Uterus (tissue), 4 donors: ENCODE data around the gene SLC66A3. TPM values are rescaled to one million over a fixed set of nuclear protein-coding genes. Genes with fewer than 3 reads are reported as not detected.

Experiments used
- DNase-seq, 2 donors: peaks; one replicate each; pipeline ENCODE4 v3.0.0-alpha.2; 2019 to 2020
- H3K27ac ChIP-seq, 2 donors: fragments of 200-600 bp; sonication (generic); 1 replicate in 1 of 2; 2 replicates in 1 of 2; pipeline ENCODE4 v1.5.1; 2016 to 2018
- H3K27me3 ChIP-seq, 2 donors: fragments of 200-600 bp; sonication (generic); one replicate each; pipeline ENCODE4 v1.5.1; 2018 to 2019; ENCODE audit warnings: control low read depth in 1 of 2
- H3K36me3 ChIP-seq, 2 donors: fragments of 200-600 bp; sonication (generic); one replicate each; pipeline ENCODE4 v1.5.1; 2019; ENCODE audit warnings: control low read depth in 1 of 2
- H3K4me1 ChIP-seq, 2 donors: fragments of 200-600 bp; sonication (generic); one replicate each; pipeline ENCODE4 v1.5.1; 2018 to 2019; ENCODE audit warnings: control low read depth in 1 of 2
- H3K4me3 ChIP-seq, 2 donors: fragments of 200-600 bp; sonication (generic); 1 replicate in 1 of 2; 2 replicates in 1 of 2; pipeline ENCODE4 v1.5.1; 2018 to 2019; ENCODE audit warnings: mild to moderate bottlenecking in 1 of 2
- H3K9me3 ChIP-seq, 2 donors: fragments of 200-600 bp; sonication (generic); one replicate each; pipeline ENCODE4 v1.5.1; 2019; ENCODE audit warnings: control low read depth in 1 of 2
- POLR2A ChIP-seq, 2 donors: fragments of 450-650 bp; IDR thresholded peaks; one replicate each; pipeline ENCODE4 v1.6.1; 2016; ENCODE audit warnings: antibody characterized with exemption in 2 of 2, mild to moderate bottlenecking in 1 of 2, moderate library complexity in 1 of 2
- intact Hi-C: fragments of 100-400 bp; cut with DNase I; formaldehyde crosslinking; loops from one replicate; pipeline ENCODE4 v1.15.1; 2023; ENCODE audit warnings: low total_unique reads
- total RNA-seq, 4 donors: library from RNA; depleted of rRNA in 3 of 4; stranded (reverse); fragments of >200 nt in 3 of 4; gene quantifications; one replicate each; pipeline versions ENCODE4 v1.1.0 to v1.2.4, GENCODE V29; 2014 to 2023
- TF ChIP-seq, protein P1 (sequence below), 4 experiments: fragments of 200-600 bp in 2 of 4; fragments of 450-650 bp in 2 of 4; sonication (generic) in 2 of 4; IDR thresholded peaks; one replicate each; pipeline ENCODE4 v1.5.1; 2016 to 2019; ENCODE audit warnings: antibody characterized with exemption in 4 of 4, mild to moderate bottlenecking in 2 of 4, moderate library complexity in 1 of 4
- donor health status: DM: yes; HTN: yes; CAD: no.

Gene SLC66A3
- 10 to 100 TPM; 22.2 to 51.7 (median 37.7) TPM for total RNA-seq

- peak; percentile 68 to 90 for TF ChIP-seq POLR2A (IDR thresholded peaks at IDR 0.05)
- TF ChIP-seq, protein P1, sequence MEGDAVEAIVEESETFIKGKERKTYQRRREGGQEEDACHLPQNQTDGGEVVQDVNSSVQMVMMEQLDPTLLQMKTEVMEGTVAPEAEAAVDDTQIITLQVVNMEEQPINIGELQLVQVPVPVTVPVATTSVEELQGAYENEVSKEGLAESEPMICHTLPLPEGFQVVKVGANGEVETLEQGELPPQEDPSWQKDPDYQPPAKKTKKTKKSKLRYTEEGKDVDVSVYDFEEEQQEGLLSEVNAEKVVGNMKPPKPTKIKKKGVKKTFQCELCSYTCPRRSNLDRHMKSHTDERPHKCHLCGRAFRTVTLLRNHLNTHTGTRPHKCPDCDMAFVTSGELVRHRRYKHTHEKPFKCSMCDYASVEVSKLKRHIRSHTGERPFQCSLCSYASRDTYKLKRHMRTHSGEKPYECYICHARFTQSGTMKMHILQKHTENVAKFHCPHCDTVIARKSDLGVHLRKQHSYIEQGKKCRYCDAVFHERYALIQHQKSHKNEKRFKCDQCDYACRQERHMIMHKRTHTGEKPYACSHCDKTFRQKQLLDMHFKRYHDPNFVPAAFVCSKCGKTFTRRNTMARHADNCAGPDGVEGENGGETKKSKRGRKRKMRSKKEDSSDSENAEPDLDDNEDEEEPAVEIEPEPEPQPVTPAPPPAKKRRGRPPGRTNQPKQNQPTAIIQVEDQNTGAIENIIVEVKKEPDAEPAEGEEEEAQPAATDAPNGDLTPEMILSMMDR (IDR thresholded peaks at IDR 0.05): no peak
Observed at GRCh38 chr2:11155381-11156035, at the start of gene SLC66A3. Gene SLC66A3, plus strand, starts transcription at chr2:11155467. Its CDS starts 80 bp downstream, at chr2:11155547.

GRCh38 chr2:11109002-11109401, 46.3 kb upstream of the SLC66A3 start:
- TF ChIP-seq POLR2A (IDR thresholded peaks at IDR 0.05): no peak
- TF ChIP-seq, protein P1 (IDR thresholded peaks at IDR 0.05): no peak
- H3K4me3 ChIP-seq: no peak overlapping the region
- DNase-seq: no peak
- no peaks in the 10 kb centered on the region for H3K36me3 ChIP-seq
- no peaks in the 10 kb centered on the region for H3K4me1 ChIP-seq
- intact Hi-C loops: no loop called here
- H3K27me3 ChIP-seq: no peaks in the 10 kb centered on the region
- no peak overlapping the region for H3K27ac ChIP-seq
- H3K9me3 ChIP-seq: no peaks in the 10 kb centered on the region

More at GRCh38 chr2:11155381-11156035, at the start of gene SLC66A3:
- Histone ChIP-seq H3K36me3 (no peaks in the 10 kb centered on the region), H3K27me3 (no peaks in the 10 kb centered on the region), H3K4me1 (peaks cover 0 to 7% of the 10 kb centered on the region in 2 donors), H3K9me3 (no peaks in the 10 kb centered on the region), H3K27ac (peak within 1 kb of the TSS; percentile 84 to 93), H3K4me3 (peak within 1 kb of the TSS; percentile 72 to 81)
- intact Hi-C loops: loop anchor here (10.0 kb wide), 1 partner anchor 429 kb away; no protein-coding TSS in a partner anchor
- DNase-seq: no peak

- H3K4me3 ChIP-seq: no peak overlapping the region
- H3K9me3 ChIP-seq: no peaks in the 10 kb centered on the region
- H3K36me3 ChIP-seq: no peaks in the 10 kb centered on the region
- intact Hi-C loops: no loop called here
- H3K27me3 ChIP-seq: no peaks in the 10 kb centered on the region
- no peaks in the 10 kb centered on the region for H3K4me1 ChIP-seq
- no peak for TF ChIP-seq POLR2A (IDR thresholded peaks at IDR 0.05)
- TF ChIP-seq, protein P1 (IDR thresholded peaks at IDR 0.05): no peak
- no peak for DNase-seq
- H3K27ac ChIP-seq: no peak overlapping the region
Observed at GRCh38 chr2:11112870-11113428, 42.3 kb upstream of the SLC66A3 start.

GRCh38 chr2:11117776-11118175, 37.5 kb upstream of the SLC66A3 start:
- no peaks in the 10 kb centered on the region for H3K27me3 ChIP-seq
- intact Hi-C loops: no loop called here
- H3K4me3 ChIP-seq: no peak overlapping the region
- DNase-seq: no peak
- no peaks in the 10 kb centered on the region for H3K9me3 ChIP-seq
- no peaks in the 10 kb centered on the region for H3K4me1 ChIP-seq
- no peak overlapping the region for H3K27ac ChIP-seq
- no peaks in the 10 kb centered on the region for H3K36me3 ChIP-seq
- no peak for TF ChIP-seq POLR2A (IDR thresholded peaks at IDR 0.05)
- TF ChIP-seq, protein P1 (IDR thresholded peaks at IDR 0.05): no peak

GRCh38 chr2:11118761-11119160, 36.5 kb upstream of the SLC66A3 start:
- intact Hi-C loops: no loop called here
- Histone ChIP-seq H3K27me3 (no peaks in the 10 kb centered on the region), H3K36me3 (no peaks in the 10 kb centered on the region), H3K4me3 (no peak overlapping the region), H3K9me3 (no peaks in the 10 kb centered on the region), H3K4me1 (no peaks in the 10 kb centered on the region), H3K27ac (no peak overlapping the region)
- DNase-seq: no peak
- no peak for TF ChIP-seq POLR2A (IDR thresholded peaks at IDR 0.05)
